Measurements from ENCODE around the gene S100A1. TPM values are rescaled to one million over a fixed set of nuclear protein-coding genes. Genes with fewer than 3 reads are reported as not detected.
"Not testable (repeated sequence)": the region's sequence is repeated elsewhere in the genome, so short reads cannot be mapped to it uniquely, and the experiment has no call there.

The S100A1 gene
- total RNA-seq, 1 donor from 2014 or later = 0.58 TPM

DNA sequence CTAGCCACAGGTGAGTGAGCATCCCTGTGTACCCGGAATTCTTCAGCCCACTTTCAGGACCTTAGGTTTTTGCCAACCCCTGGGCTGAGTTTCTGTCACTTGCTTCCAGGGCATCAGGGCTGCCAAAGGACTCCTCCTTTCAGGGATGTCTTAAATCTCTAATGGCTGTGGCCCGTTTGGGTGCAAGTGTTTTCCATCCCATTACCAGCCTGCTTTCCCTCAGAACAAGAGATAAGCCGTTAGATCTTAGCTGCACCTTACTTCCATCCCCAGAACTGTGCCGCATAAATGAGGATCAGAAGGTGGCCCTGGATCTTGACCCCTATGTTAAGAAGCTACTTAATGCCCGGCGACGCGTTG is 30.9 kb downstream of the S100A1 start:
- peak overlapping the region; percentile 96 for H3K27ac Mint-ChIP-seq
- no peaks in the 10 kb centered on the region for H3K9me3 Mint-ChIP-seq
- DNase-seq (ENCODE audit: low spot score in 2 of 2, unreplicated experiment in 2 of 2) = no peak
- no peak for TF ChIP-seq CTCF (IDR thresholded peaks at IDR 0.05; ENCODE audit: unreplicated experiment)
- peak overlapping the region; percentile 95 for H3K4me3 Mint-ChIP-seq
- peaks cover 11% of the 10 kb centered on the region for H3K4me1 Mint-ChIP-seq
- H3K36me3 Mint-ChIP-seq = peaks cover 13% of the 10 kb centered on the region
- H3K27me3 Mint-ChIP-seq (ENCODE audit: low read depth) = no peaks in the 10 kb centered on the region

DNA sequence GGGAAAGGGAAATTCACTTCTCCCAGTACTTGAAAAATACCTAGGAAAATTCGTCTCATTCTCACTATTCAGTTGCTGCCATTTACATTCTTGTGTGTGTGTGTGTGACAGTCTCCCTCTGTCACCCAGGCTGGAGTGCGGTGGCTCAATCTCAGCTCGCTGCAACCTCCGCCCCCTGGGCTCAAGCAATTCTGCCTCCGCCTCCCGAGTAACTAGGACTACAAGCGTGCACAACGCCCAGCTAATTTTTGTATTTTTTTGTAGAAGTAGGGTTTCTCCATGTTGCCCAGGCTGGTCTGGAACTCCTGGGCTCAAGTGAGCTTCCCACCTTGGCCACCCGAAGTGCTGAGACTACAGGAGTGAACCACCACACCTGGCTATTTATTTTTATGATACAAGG is 31.4 kb downstream of the S100A1 start:
- H3K36me3 Mint-ChIP-seq = peaks cover 16% of the 10 kb centered on the region
- H3K27ac Mint-ChIP-seq = peak overlapping the region; percentile 96
- peaks cover 11% of the 10 kb centered on the region for H3K4me1 Mint-ChIP-seq
- TF ChIP-seq CTCF (IDR thresholded peaks at IDR 0.05; ENCODE audit: unreplicated experiment) = no peak
- DNase-seq (ENCODE audit: low spot score in 2 of 2, unreplicated experiment in 2 of 2) = no peak
- H3K9me3 Mint-ChIP-seq = no peaks in the 10 kb centered on the region
- no peaks in the 10 kb centered on the region for H3K27me3 Mint-ChIP-seq (ENCODE audit: low read depth)
- H3K4me3 Mint-ChIP-seq = peak overlapping the region; percentile 95

DNA sequence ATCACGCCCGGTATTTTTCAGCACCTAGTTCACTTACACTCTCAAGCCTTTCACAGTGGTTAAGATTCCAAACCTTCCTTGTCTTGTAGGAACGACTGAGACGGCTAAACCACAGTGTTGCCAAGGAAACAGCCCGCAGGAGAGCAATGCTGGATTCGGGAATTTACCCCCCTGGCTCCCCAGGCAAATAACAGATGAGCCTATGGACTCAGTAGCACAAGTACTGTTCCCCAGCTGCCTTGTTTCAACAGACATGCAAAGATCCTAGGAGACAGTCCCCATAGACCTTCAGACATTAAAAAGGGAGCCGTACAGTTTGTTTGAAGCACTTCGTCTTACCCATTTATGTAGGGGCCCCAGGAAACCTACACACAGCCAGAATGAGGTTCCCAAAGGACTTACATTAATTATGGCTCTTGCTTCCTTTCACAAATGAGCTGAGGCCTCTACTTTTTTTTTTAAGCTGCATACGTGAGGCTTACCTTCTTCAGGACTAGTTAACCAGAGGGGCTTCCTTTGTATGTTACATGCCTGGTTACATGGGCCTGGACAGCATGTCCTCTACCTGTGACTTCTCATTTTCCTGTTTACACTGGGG is 33.0 kb downstream of the S100A1 start:
- DNase-seq (ENCODE audit: low spot score in 2 of 2, unreplicated experiment in 2 of 2) = no peak
- peak overlapping the region; percentile 78 for H3K27ac Mint-ChIP-seq
- peaks cover 24% of the 10 kb centered on the region for H3K36me3 Mint-ChIP-seq
- no peaks in the 10 kb centered on the region for H3K27me3 Mint-ChIP-seq (ENCODE audit: low read depth)
- TF ChIP-seq CTCF (IDR thresholded peaks at IDR 0.05; ENCODE audit: unreplicated experiment) = no peak
- no peaks in the 10 kb centered on the region for H3K9me3 Mint-ChIP-seq
- H3K4me3 Mint-ChIP-seq = peak overlapping the region; percentile 24
- peaks cover 11% of the 10 kb centered on the region for H3K4me1 Mint-ChIP-seq

DNA sequence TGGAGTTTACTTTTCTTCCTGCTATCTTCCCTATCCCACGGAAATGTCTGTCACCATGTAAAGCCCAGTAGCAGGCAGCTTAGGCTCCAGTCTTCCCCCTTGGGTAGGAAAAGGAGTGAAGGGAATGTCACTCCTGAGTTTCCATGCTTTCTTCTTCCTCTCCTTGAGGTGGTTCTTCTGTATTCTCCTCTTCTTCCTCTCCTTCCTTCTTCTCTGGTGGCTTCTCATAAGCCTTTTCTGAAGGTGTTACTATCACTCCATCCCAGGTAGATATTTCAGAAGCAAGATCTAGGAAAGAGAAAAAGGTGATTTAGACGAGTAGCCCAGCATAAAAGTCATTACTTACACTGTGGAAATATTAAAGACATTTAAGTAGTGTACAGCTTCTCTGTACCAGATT is 34.0 kb downstream of the S100A1 start:
- Mint-ChIP-seq H3K4me1 (peaks cover 11% of the 10 kb centered on the region), H3K27ac (peak overlapping the region; percentile 9), H3K27me3 (ENCODE audit: low read depth) (no peaks in the 10 kb centered on the region), H3K9me3 (no peaks in the 10 kb centered on the region), H3K4me3 (no peak overlapping the region), H3K36me3 (peaks cover 27% of the 10 kb centered on the region)
- DNase-seq (ENCODE audit: low spot score in 2 of 2, unreplicated experiment in 2 of 2) = no peak
- no peak for TF ChIP-seq CTCF (IDR thresholded peaks at IDR 0.05; ENCODE audit: unreplicated experiment)

GRCh38 chr1:153663211-153663610 is 35.0 kb downstream of the S100A1 start:
- peaks cover 36% of the 10 kb centered on the region for H3K36me3 Mint-ChIP-seq
- no peaks in the 10 kb centered on the region for H3K9me3 Mint-ChIP-seq
- TF ChIP-seq CTCF (IDR thresholded peaks at IDR 0.05; ENCODE audit: unreplicated experiment) = no peak
- H3K27me3 Mint-ChIP-seq (ENCODE audit: low read depth) = no peaks in the 10 kb centered on the region
- no peak for DNase-seq (ENCODE audit: low spot score in 2 of 2, unreplicated experiment in 2 of 2)
- H3K4me1 Mint-ChIP-seq = peaks cover 13% of the 10 kb centered on the region
- no peak overlapping the region for H3K27ac Mint-ChIP-seq
- H3K4me3 Mint-ChIP-seq = no peak overlapping the region

- Mint-ChIP-seq H3K36me3 (peaks cover 35% of the 10 kb centered on the region), H3K9me3 (no peaks in the 10 kb centered on the region), H3K27ac (no peak overlapping the region), H3K27me3 (ENCODE audit: low read depth) (no peaks in the 10 kb centered on the region), H3K4me1 (peaks cover 17% of the 10 kb centered on the region), H3K4me3 (peak overlapping the region; percentile 22)
- DNase-seq (ENCODE audit: low spot score in 2 of 2, unreplicated experiment in 2 of 2) = no peak
- no peak for TF ChIP-seq CTCF (IDR thresholded peaks at IDR 0.05; ENCODE audit: unreplicated experiment)
These were observed 39.2 kb downstream of the S100A1 start for GRCh38 chr1:153667439-153667838.

- H3K4me1 Mint-ChIP-seq = peaks cover 17% of the 10 kb centered on the region
- not testable (repeated sequence) for H3K9me3 Mint-ChIP-seq; H3K27ac Mint-ChIP-seq; DNase-seq (ENCODE audit: low spot score in 2 of 2, unreplicated experiment in 2 of 2); H3K27me3 Mint-ChIP-seq (ENCODE audit: low read depth)
- peak overlapping the region; percentile 55 for H3K4me3 Mint-ChIP-seq
- peaks cover 33% of the 10 kb centered on the region for H3K36me3 Mint-ChIP-seq
These were observed 40.4 kb downstream of the S100A1 start for GRCh38 chr1:153668672-153669071.
